ENCODE data around the gene HDAC11.
"Not testable (repeated sequence)": the region's sequence is repeated elsewhere in the genome, so short reads cannot be mapped to it uniquely, and the experiment has no call there.

HDAC11 gene

GRCh38 chr3:13470894-13471574 lies 9.1 kb upstream of the HDAC11 start:
- DNase-seq: peak; percentile 72

- no peak for DNase-seq
Measured at GRCh38 chr3:13472286-13472685, 7.8 kb upstream of the HDAC11 start.

- no peak for DNase-seq
Measured at GRCh38 chr3:13473020-13473419, 7.1 kb upstream of the HDAC11 start.

GRCh38 chr3:13474021-13474420 lies 6.1 kb upstream of the HDAC11 start:
- no peak for DNase-seq

- no peak for DNase-seq
Measured at GRCh38 chr3:13474776-13475303, 5.3 kb upstream of the HDAC11 start.

- peak; percentile 68 for DNase-seq
Measured at GRCh38 chr3:13475871-13476590, 4.1 kb upstream of the HDAC11 start.

- no peak for DNase-seq
Measured at GRCh38 chr3:13477943-13478342, 2.2 kb upstream of the HDAC11 start.

- DNase-seq: no peak
Measured at GRCh38 chr3:13479332-13479581, 849 bp upstream of the HDAC11 start.

- DNase-seq: no peak
Measured at GRCh38 chr3:13480340-13481318, 523 bp downstream of the HDAC11 start.

GRCh38 chr3:13482106-13482690 lies 2.1 kb downstream of the HDAC11 start:
- DNase-seq: no peak

GRCh38 chr3:13483286-13483685 lies 3.2 kb downstream of the HDAC11 start:
- no peak for DNase-seq

GRCh38 chr3:13483988-13484695 lies 4.0 kb downstream of the HDAC11 start:
- no peak for DNase-seq

- peak; percentile 93 for DNase-seq
Measured at GRCh38 chr3:13484851-13485590, 4.9 kb downstream of the HDAC11 start.

- not testable (repeated sequence) for DNase-seq
Measured at GRCh38 chr3:13485630-13486562, 5.8 kb downstream of the HDAC11 start.

- DNase-seq: no peak
Measured at GRCh38 chr3:13487403-13487802, 7.3 kb downstream of the HDAC11 start.

- no peak for DNase-seq
Measured at GRCh38 chr3:13491206-13491974, 11.3 kb downstream of the HDAC11 start.

- no peak for DNase-seq
Measured at GRCh38 chr3:13492048-13492447, 11.9 kb downstream of the HDAC11 start.

GRCh38 chr3:13492976-13493866 lies 13.1 kb downstream of the HDAC11 start:
- DNase-seq: no peak

Measured in NCI-H2029 (cell line).